Progenitor cell of endocrine pancreas (in vitro differentiated cells): ENCODE results near the gene PAX8. TPM values are rescaled to one million over a fixed set of nuclear protein-coding genes. Genes with fewer than 3 reads are reported as not detected.

Source experiments
- DNase-seq: peaks from one replicate; pipeline ENCODE4 v3.0.0; 2021; ENCODE audit warnings: low spot score; ENCODE audit not compliant: unreplicated experiment
- H3K27ac Mint-ChIP-seq: 2 replicates; pipeline ENCODE4 v1.8.0; 2021; ENCODE audit warnings: mild to moderate bottlenecking, moderate library complexity, mixed read lengths
- H3K27me3 Mint-ChIP-seq: 2 replicates; pipeline ENCODE4 v1.8.0; 2021; ENCODE audit warnings: mixed read lengths
- H3K36me3 Mint-ChIP-seq: 2 replicates; pipeline ENCODE4 v1.8.0; 2022; ENCODE audit warnings: mixed read lengths; ENCODE audit not compliant: insufficient read depth
- H3K4me1 Mint-ChIP-seq: 2 replicates; pipeline ENCODE4 v1.8.0; 2021; ENCODE audit warnings: low read depth, mixed read lengths
- H3K4me3 Mint-ChIP-seq: 2 replicates; pipeline ENCODE4 v1.8.0; 2021; ENCODE audit warnings: low read depth, mild to moderate bottlenecking, moderate library complexity, mixed read lengths
- H3K9me3 Mint-ChIP-seq: 2 replicates; pipeline ENCODE4 v1.8.0; 2021; ENCODE audit warnings: low read depth, mixed read lengths
- total RNA-seq: library from RNA; stranded (reverse); gene quantifications from 2 replicates; pipeline ENCODE4 v1.2.1, GENCODE V29; 2021
- TF ChIP-seq, protein P1 (sequence below): fragments of 200-600 bp; sonication (generic); IDR thresholded peaks from one replicate; pipeline ENCODE4 v1.5.0; 2021; ENCODE audit warnings: antibody characterized with exemption, mild to moderate bottlenecking; ENCODE audit not compliant: unreplicated experiment

The PAX8 gene
- total RNA-seq, 1 donor from 2014 or later: 3.9 TPM

DNA sequence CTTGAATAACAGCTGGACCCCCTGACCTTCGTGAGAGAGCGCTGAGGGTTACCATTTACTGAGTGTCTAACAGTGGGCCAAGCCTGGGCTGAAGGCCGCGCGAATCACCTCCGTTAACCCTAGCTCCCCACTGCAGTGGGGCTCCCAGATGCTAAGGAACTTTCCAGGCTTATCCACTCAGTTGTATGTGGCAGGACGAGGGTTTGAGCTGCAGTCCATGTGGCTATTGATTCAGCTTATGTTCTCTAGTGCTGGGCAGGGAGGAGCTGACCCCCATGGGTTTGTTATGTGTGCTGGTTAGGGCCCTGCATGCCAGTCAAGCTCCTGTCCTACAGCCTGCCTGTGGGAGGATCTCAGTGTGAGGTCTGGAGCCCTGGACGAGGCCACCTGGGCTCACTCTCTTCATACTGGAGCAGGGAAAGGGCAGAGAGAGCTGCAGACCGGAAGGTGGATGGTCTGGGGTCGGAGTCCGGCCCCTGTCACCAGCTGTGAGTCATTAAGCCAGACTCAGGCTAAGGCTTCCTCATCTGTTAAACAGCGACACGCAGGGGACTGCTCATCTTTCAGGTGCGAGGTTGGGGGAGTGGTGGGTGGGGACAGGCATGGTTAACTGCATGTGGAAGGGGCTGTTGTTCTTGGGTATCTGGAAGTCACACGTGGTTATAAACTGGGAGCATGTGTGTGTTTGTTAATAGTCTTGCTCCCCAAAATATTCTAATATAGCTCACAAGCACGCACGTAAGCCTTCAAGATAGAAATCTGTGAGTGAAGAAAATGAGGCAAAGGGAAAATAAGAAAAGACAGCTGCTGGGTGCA, 98.4 kb downstream of the PAX8 start:
- no peak overlapping the region for H3K4me3 Mint-ChIP-seq
- no peak for DNase-seq

DNA sequence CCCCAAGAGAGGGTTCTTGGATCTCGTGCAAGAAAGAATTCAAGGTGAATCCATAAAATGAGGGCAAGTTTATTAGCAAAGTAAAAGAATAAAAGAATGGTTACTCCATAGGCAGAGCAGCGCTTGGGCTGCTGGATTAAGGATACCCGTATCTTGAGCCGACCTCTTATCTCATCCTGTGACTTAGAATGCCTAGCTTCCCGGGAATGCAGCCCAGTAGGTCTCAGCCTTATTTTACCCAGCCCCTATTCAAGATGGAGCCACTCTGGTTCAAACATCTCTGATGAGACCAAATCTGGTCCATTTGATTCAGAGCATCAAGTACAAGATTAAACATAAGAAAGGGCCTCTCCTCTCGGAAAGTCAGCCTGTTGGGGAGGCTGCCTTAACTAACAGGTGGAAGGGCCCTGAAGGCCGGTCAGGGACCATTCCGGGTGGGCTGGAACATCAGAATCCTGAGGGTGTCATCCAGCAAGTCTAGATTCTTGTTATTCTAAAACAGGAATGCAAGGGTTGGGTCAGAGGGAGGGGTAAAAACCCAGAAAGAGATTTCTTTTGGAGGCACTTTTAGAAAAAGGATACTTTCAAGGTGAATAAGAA, 99.2 kb downstream of the PAX8 start:
- DNase-seq: no peak
- Mint-ChIP-seq H3K4me1 (peaks cover 16% of the 10 kb centered on the region), H3K27ac (no peak overlapping the region)

More for the DNA sequence above, 98.4 kb downstream of the PAX8 start:
- TF ChIP-seq, protein P1, sequence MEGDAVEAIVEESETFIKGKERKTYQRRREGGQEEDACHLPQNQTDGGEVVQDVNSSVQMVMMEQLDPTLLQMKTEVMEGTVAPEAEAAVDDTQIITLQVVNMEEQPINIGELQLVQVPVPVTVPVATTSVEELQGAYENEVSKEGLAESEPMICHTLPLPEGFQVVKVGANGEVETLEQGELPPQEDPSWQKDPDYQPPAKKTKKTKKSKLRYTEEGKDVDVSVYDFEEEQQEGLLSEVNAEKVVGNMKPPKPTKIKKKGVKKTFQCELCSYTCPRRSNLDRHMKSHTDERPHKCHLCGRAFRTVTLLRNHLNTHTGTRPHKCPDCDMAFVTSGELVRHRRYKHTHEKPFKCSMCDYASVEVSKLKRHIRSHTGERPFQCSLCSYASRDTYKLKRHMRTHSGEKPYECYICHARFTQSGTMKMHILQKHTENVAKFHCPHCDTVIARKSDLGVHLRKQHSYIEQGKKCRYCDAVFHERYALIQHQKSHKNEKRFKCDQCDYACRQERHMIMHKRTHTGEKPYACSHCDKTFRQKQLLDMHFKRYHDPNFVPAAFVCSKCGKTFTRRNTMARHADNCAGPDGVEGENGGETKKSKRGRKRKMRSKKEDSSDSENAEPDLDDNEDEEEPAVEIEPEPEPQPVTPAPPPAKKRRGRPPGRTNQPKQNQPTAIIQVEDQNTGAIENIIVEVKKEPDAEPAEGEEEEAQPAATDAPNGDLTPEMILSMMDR: no peak
- Mint-ChIP-seq H3K27me3 (no peaks in the 10 kb centered on the region), H3K9me3 (no peaks in the 10 kb centered on the region), H3K4me1 (peaks cover 13% of the 10 kb centered on the region), H3K27ac (no peak overlapping the region), H3K36me3 (no peaks in the 10 kb centered on the region)

DNA sequence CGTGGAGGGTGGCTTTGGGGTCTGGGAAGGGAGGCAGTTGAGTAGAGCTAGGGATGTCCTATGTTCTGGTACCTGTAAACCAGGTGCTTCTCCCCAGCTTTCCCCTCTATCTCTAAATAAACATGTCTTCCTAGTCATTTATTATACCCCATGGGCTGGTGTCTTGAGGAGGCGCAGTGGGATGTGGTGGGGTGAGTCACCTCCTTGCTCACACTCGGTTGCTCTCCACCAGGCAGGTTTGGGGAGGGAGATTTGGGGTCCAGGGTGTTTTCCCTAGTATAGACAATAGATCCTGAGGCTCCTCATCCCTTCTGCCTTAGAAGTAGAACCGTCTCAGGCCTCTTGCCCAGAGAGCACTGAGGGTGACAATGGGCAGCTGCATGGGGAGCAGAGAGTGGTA, 99.8 kb downstream of the PAX8 start:
- Mint-ChIP-seq H3K27me3 (no peaks in the 10 kb centered on the region), H3K4me3 (no peak overlapping the region), H3K4me1 (peaks cover 15% of the 10 kb centered on the region), H3K9me3 (no peaks in the 10 kb centered on the region), H3K36me3 (no peaks in the 10 kb centered on the region), H3K27ac (no peak overlapping the region)
- DNase-seq: no peak
- TF ChIP-seq, protein P1: no peak

More for the DNA sequence above, 99.2 kb downstream of the PAX8 start:
- Mint-ChIP-seq H3K9me3 (no peaks in the 10 kb centered on the region), H3K36me3 (no peaks in the 10 kb centered on the region), H3K4me3 (no peak overlapping the region), H3K27me3 (no peaks in the 10 kb centered on the region)
- TF ChIP-seq, protein P1: no peak

DNA sequence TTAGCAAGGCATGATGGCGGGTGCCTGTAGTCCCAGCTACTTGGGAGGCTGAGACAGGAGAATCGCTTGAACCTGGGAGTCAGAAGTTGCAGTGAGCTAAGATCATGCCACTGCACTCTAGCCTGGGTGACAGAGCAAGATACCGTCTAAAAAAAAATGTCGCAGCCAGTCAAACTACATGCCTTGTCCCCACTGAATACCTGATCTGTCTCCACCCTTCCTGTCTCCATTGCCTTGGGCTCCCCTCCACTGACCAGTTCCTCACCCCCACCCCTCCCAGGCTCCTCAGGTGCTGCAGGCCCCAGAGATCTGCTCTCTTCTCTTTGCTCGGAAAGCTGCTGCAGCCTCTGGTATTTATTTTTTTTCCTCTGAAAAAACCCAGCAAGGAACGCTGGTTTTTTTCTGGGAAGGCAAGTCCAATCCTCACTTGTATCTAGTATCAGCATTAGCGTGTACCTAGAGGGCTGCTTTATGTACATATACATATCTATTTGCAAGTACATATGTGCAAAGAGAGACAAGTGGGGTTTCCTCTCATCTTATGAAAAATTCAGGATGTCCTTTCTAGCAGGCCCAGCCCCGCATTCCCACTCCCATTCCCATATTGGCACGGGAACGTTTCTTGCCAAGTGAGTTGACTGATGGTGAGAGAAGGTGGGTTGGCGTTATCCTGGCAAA, 100.5 kb downstream of the PAX8 start:
- no peaks in the 10 kb centered on the region for H3K36me3 Mint-ChIP-seq

More for the DNA sequence above, 100.5 kb downstream of the PAX8 start:
- no peak for DNase-seq
- H3K4me3 Mint-ChIP-seq: no peak overlapping the region
- H3K9me3 Mint-ChIP-seq: no peaks in the 10 kb centered on the region
- H3K27ac Mint-ChIP-seq: no peak overlapping the region
- TF ChIP-seq, protein P1: no peak
- no peaks in the 10 kb centered on the region for H3K27me3 Mint-ChIP-seq
- peaks cover 16% of the 10 kb centered on the region for H3K4me1 Mint-ChIP-seq
